ENCODE data around the gene PAPPA.

PAPPA gene

GRCh38 chr9:116318468-116319374 lies 165.1 kb downstream of the PAPPA start:
- no peak for DNase-seq (ENCODE audit: low spot score)

GRCh38 chr9:116319480-116319879 lies 165.9 kb downstream of the PAPPA start:
- no peak for DNase-seq (ENCODE audit: low spot score)

GRCh38 chr9:116320290-116320689 lies 166.7 kb downstream of the PAPPA start:
- DNase-seq (ENCODE audit: low spot score): no peak

- DNase-seq (ENCODE audit: low spot score): no peak
These were observed 168.9 kb downstream of the PAPPA start for GRCh38 chr9:116322521-116322920.

- DNase-seq (ENCODE audit: low spot score): no peak
These were observed 169.4 kb downstream of the PAPPA start for GRCh38 chr9:116323012-116323411.

GRCh38 chr9:116323571-116323970 lies 170.0 kb downstream of the PAPPA start:
- no peak for DNase-seq (ENCODE audit: low spot score)

GRCh38 chr9:116325924-116326323 lies 172.3 kb downstream of the PAPPA start:
- DNase-seq (ENCODE audit: low spot score): no peak

GRCh38 chr9:116327701-116328405 lies 174.3 kb downstream of the PAPPA start:
- DNase-seq (ENCODE audit: low spot score): no peak

- no peak for DNase-seq (ENCODE audit: low spot score)
These were observed 175.9 kb downstream of the PAPPA start for GRCh38 chr9:116329470-116329869.

GRCh38 chr9:116331241-116331640 lies 177.7 kb downstream of the PAPPA start:
- no peak for DNase-seq (ENCODE audit: low spot score)

- DNase-seq (ENCODE audit: low spot score): no peak
These were observed 178.5 kb downstream of the PAPPA start for GRCh38 chr9:116332090-116332489.

GRCh38 chr9:116333254-116333653 lies 179.7 kb downstream of the PAPPA start:
- DNase-seq (ENCODE audit: low spot score): no peak

- DNase-seq (ENCODE audit: low spot score): no peak
These were observed 181.1 kb downstream of the PAPPA start for GRCh38 chr9:116334546-116335150.

- DNase-seq (ENCODE audit: low spot score): no peak
These were observed 181.8 kb downstream of the PAPPA start for GRCh38 chr9:116335392-116335791.

GRCh38 chr9:116336133-116336862 lies 182.7 kb downstream of the PAPPA start:
- no peak for DNase-seq (ENCODE audit: low spot score)

- no peak for DNase-seq (ENCODE audit: low spot score)
These were observed 183.4 kb downstream of the PAPPA start for GRCh38 chr9:116337015-116337414.

- no peak for DNase-seq (ENCODE audit: low spot score)
These were observed 186.7 kb downstream of the PAPPA start for GRCh38 chr9:116340270-116340669.

GRCh38 chr9:116342061-116342460 lies 188.5 kb downstream of the PAPPA start:
- DNase-seq (ENCODE audit: low spot score): no peak

- DNase-seq (ENCODE audit: low spot score): no peak
These were observed 189.3 kb downstream of the PAPPA start for GRCh38 chr9:116342941-116343340.

GRCh38 chr9:116344416-116344815 lies 190.8 kb downstream of the PAPPA start:
- DNase-seq (ENCODE audit: low spot score): no peak

- no peak for DNase-seq (ENCODE audit: low spot score)
These were observed 191.8 kb downstream of the PAPPA start for GRCh38 chr9:116345393-116345792.

- no peak for DNase-seq (ENCODE audit: low spot score)
These were observed 192.2 kb downstream of the PAPPA start for GRCh38 chr9:116345817-116346216.
